ENCODE data around the gene NOG.

DNA sequence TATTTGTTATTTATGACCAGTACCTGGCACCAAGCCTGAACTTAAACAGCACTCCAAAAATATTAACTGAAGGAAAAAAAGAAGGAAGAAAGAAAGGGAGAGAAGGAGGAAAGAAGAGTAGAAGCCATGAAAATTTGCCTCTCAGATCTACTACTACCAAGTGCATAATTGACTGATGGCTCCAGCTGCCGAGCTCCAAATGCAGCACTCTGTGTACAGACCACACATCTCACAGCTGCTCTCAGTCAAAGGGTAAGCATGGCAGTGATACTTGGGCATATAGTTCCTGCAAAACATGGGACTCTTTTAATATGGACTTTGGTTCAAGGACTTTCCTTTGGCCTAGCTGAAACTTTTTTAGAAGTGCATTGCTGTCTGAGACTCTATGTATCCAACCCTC is 44.0 kb upstream of the NOG start:
- TF ChIP-seq, protein P1, sequence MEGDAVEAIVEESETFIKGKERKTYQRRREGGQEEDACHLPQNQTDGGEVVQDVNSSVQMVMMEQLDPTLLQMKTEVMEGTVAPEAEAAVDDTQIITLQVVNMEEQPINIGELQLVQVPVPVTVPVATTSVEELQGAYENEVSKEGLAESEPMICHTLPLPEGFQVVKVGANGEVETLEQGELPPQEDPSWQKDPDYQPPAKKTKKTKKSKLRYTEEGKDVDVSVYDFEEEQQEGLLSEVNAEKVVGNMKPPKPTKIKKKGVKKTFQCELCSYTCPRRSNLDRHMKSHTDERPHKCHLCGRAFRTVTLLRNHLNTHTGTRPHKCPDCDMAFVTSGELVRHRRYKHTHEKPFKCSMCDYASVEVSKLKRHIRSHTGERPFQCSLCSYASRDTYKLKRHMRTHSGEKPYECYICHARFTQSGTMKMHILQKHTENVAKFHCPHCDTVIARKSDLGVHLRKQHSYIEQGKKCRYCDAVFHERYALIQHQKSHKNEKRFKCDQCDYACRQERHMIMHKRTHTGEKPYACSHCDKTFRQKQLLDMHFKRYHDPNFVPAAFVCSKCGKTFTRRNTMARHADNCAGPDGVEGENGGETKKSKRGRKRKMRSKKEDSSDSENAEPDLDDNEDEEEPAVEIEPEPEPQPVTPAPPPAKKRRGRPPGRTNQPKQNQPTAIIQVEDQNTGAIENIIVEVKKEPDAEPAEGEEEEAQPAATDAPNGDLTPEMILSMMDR (IDR thresholded peaks at IDR 0.05 in 4 of 5, conservative IDR thresholded peaks at IDR 0.05 in 1 of 5): no peak
- no peak for TF ChIP-seq POLR2A (IDR thresholded peaks at IDR 0.05)
